HG03060 (cell line): ENCODE results near the gene SIRT6.
"Not testable (repeated sequence)": the region's sequence is repeated elsewhere in the genome, so short reads cannot be mapped to it uniquely, and the experiment has no call there.

ENCODE experiments used
- ATAC-seq: cut with Tn5 transposase; IDR thresholded peaks from one replicate; pipeline ENCODE4 v1.9.1; 2021; ENCODE audit warnings: low read depth, moderate number of reproducible peaks; ENCODE audit not compliant: unreplicated experiment

The SIRT6 gene

GRCh38 chr19:4182084-4182810 is at the start of gene SIRT6, which contains the start of gene ANKRD24:
Gene SIRT6 (minus strand): TSS chr19:4182563. CDS start chr19:4182539, 24 bp downstream.
Gene ANKRD24 (plus strand): TSS chr19:4182689. CDS start chr19:4186426, 3,737 bp downstream.
- peak; percentile 50 for ATAC-seq

DNA sequence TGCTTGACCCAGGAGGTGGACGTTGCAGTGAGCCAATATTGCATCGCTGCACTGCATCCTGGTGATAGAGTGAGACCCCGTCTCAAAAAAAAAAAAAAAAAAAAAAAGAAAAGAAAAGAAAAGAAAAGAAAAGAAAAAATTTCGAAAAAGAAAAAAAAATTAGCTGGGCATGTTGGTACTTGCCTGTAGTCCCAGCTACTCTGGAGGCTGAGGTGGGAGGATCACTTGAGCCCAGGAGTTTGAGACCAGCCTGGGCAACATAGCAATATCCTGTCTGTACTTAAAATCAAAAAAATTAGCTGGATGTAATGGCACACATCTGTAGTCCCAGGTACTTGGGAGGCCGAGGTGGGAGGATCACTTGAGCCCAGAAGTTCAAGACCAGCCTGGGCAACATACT is 49.8 kb upstream of the SIRT6 start:
- not testable (repeated sequence) for ATAC-seq

DNA sequence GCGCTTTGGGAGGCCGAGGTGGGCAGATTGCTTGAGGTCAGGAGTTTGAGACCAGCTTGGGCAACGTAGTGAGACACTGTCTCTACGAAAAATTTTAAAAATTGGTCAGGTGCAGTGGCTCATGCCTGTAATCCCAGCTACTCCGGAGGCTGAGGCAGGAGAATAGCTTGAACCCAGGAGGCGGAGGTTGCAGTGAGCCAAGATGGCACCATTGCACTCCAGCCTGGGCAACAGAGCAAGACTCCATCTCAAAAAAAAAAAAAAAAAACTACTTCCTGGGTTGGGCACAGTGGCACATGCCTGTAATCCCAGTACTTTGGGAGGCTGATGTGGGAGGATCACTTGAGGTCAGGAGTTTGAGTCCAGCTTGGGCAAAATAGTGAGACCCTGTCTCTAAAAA is 49.2 kb upstream of the SIRT6 start:
- ATAC-seq: not testable (repeated sequence)

DNA sequence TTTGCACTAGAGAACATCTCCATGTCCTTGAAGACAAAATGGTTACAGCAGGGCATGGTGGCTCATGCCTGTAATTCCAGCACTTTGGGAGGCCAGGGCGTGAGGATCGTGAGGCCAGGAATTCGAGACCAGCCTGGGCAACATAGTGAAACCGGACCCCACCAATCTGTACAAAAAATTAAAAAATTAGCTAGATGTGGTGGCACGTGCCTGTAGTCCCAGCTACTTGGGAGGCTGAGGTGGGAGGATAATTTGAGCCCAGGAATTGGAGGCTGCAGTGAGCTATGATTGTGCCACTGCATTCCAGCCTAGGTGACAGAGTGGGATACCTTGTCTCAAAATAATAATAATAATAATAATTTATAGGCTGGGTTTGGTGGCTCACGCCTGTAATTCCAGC is 47.9 kb upstream of the SIRT6 start:
- ATAC-seq: not testable (repeated sequence)

GRCh38 chr19:4229179-4229931 is 47.0 kb upstream of the SIRT6 start, which contains the start of gene EBI3:
Gene EBI3 (plus strand): TSS chr19:4229523. CDS start chr19:4229551, 28 bp downstream.
- no peak for ATAC-seq

DNA sequence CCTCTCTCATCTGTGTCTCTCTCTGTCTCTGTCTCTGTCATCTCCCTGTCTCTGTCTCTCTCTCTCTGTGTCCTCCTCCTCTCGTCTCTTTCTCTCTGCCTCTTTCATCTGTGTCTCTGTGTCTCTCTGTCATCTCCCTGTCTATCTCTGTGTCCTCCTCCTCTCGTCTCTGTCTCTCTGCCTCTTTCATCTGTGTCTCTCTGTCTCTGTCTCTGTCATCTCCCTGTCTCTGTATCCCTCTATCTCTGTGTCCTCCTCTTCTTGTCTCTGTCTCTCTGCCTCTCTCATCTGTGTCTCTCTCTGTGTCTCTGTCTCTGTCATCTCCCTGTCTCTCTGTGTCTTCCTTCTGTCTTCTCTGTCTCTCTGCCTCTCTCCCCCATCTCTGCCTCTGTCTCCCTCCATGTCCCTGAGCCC is 46.4 kb upstream of the SIRT6 start:
- ATAC-seq: no peak

DNA sequence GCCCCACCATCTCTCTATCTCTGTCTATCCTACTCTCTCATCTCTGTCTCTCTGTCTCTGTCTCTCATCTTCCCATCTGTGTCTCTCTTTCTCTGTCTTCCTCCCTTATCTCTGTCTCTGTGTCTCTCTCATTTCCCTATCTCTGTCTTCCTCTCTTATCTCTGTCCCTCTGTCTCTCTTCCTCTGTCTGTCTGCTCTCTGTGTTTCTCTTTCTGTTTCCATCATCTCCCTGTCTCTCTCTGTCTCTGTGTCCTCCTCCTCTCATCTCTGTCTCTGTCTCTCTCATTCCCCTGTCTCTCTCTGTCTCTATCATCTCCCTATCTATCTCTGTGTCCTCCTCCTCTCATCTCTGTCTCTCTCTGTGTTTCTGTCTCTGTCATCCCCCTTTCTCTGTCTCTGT is 45.4 kb upstream of the SIRT6 start:
- ATAC-seq: no peak

GRCh38 chr19:4225885-4226284 is 43.5 kb upstream of the SIRT6 start:
- ATAC-seq: no peak

DNA sequence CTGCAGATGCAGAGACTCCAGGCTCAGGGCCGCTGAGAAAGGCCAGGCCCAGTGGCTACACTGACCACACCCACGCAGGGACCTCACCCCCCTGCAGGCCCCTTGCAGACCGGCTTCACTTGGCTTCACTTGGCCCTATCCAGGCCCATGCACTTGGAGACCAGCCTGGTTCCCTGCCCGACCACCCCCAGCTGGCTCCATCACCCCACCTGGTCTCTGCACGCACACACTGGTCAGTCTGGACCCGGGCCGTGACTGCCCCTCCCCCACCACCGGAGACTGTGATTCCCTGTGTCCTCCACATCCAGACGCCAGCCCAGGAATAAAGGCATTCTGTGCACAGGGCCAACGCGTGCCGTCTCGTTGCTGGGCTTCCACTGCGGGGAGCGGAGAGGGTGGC is 42.1 kb upstream of the SIRT6 start:
- ATAC-seq: no peak

GRCh38 chr19:4220188-4220587 is 37.8 kb upstream of the SIRT6 start:
- no peak for ATAC-seq

- not testable (repeated sequence) for ATAC-seq
These were observed 36.2 kb upstream of the SIRT6 start for GRCh38 chr19:4218523-4218922.

DNA sequence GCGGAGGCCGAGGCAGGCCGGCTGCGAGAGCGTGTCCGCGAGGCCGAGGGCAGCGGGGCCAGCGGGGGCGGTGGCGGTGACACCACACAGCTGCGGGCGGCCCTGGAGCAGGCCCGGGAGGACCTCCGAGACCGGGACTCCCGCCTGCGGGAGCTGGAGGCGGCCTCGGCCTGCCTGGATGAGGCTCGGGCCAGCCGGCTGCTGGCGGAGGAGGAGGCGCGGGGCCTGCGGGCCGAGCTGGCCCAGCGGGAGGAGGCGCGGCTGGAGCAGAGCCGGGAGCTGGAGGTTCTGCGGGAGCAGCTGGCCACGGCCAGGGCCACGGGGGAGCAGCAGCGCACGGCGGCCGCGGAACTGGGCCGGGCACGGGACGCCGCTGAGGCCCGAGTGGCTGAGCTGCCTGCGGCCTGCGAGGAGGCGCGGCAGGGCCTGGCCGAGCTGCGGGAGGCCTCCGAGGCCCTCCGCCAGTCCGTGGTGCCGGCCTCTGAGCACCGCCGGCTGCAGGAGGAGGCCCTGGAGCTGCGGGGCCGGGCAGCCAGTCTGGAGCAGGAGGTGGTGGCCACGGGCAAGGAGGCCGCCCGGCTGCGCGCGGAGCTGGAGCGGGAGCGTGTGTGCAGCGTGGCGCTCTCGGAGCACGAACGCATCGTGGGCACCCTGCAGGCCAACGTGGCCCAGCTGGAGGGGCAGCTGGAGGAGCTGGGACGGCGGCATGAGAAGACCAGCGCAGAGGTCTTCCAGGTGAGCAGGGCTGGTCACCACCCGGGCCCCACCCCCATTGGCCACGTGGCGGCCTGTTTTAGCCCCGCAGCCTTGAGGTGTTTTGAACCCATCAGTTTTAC is 35.3 kb upstream of the SIRT6 start:
- ATAC-seq: no peak

DNA sequence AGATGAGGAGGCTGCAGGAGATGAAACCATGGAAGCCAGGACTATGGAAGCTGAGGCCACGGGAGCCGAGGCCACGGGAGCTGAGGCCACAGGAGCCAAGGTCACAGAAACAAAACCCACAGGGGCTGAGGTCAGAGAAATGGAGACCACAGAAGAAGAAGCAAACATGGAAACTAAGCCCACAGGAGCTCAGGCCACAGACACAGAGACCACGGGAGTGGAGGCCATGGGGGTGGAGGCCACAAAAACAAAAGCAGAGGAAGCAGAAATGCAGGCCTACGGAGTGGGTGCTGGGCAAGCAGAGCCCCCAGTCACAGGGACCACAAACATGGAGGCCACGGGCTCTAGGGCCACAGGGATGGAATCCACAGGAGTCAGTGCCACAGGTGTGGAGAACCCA is 34.5 kb upstream of the SIRT6 start:
- ATAC-seq: no peak

- no peak for ATAC-seq
These were observed 33.4 kb upstream of the SIRT6 start for GRCh38 chr19:4215807-4216206.

- ATAC-seq: no peak
These were observed 30.8 kb upstream of the SIRT6 start for GRCh38 chr19:4213116-4213515.

- ATAC-seq: no peak
These were observed 27.9 kb upstream of the SIRT6 start for GRCh38 chr19:4210166-4210731.

- ATAC-seq: no peak
These were observed 26.2 kb upstream of the SIRT6 start for GRCh38 chr19:4208385-4209094.

- ATAC-seq: no peak
These were observed 24.6 kb upstream of the SIRT6 start for GRCh38 chr19:4206818-4207484.

GRCh38 chr19:4201798-4202197 is 19.4 kb upstream of the SIRT6 start:
- no peak for ATAC-seq
